CD4-positive, CD25-positive, alpha-beta regulatory T cell (primary cell): ENCODE measurements around the gene SPATA31D4. TPM values are rescaled to one million over a fixed set of nuclear protein-coding genes. Genes with fewer than 3 reads are reported as not detected.
"Not testable (repeated sequence)": the region's sequence is repeated elsewhere in the genome, so short reads cannot be mapped to it uniquely, and the experiment has no call there.

Source experiments
- ATAC-seq, 2 donors: fragments of 150-1000 bp; cut with Tn5 transposase; one replicate each; pipeline ENCODE4 v1.10.0; 2021; ENCODE audit warnings: low read depth in 2 of 2, moderate number of reproducible peaks in 2 of 2, moderate library complexity in 1 of 2
- DNase-seq, 3 donors: peaks; one replicate each; pipeline versions ENCODE4 v3.0.0 to v3.0.0-alpha.2; 2012 to 2022; ENCODE audit warnings: mixed read lengths in 1 of 3
- H3K27ac ChIP-seq: one replicate; pipeline ENCODE4 v1.7.0; 2013; ENCODE audit warnings: mild to moderate bottlenecking, low read length; ENCODE audit not compliant: insufficient read depth, poor library complexity, severe bottlenecking
- H3K27me3 ChIP-seq: one replicate; pipeline ENCODE4 v1.7.0; 2013; ENCODE audit warnings: low read length; ENCODE audit not compliant: control insufficient read depth, insufficient read depth
- H3K36me3 ChIP-seq: one replicate; pipeline ENCODE4 v1.7.0; 2013; ENCODE audit warnings: mild to moderate bottlenecking, low read length, moderate library complexity; ENCODE audit not compliant: control insufficient read depth, insufficient read depth
- H3K4me1 ChIP-seq: 2 replicates; pipeline ENCODE4 v1.7.0; 2013; ENCODE audit warnings: mild to moderate bottlenecking, low read length; ENCODE audit not compliant: insufficient read depth, control insufficient read depth, poor library complexity, severe bottlenecking
- H3K4me3 ChIP-seq: one replicate; pipeline ENCODE4 v1.7.0; 2013; ENCODE audit warnings: low read depth, mild to moderate bottlenecking, low read length, moderate library complexity
- H3K9me3 ChIP-seq, 2 experiments: 1 replicate in 1 of 2; 2 replicates in 1 of 2; pipeline ENCODE4 v1.7.0; 2013; ENCODE audit warnings: low read length in 2 of 2, mild to moderate bottlenecking in 1 of 2, moderate library complexity in 1 of 2; ENCODE audit not compliant: control insufficient read depth in 2 of 2
- H3K27ac Mint-ChIP-seq, 3 donors: one replicate each; pipeline ENCODE4 v1.8.0; 2020 to 2022; ENCODE audit warnings: mild to moderate bottlenecking in 3 of 3, mixed read lengths in 3 of 3, moderate library complexity in 2 of 3
- H3K27me3 Mint-ChIP-seq: one replicate; pipeline ENCODE4 v1.8.0; 2022; ENCODE audit warnings: mild to moderate bottlenecking, mixed read lengths
- H3K36me3 Mint-ChIP-seq: one replicate; pipeline ENCODE4 v1.8.0; 2020; ENCODE audit warnings: mixed read lengths
- H3K4me1 Mint-ChIP-seq, 4 donors: one replicate each; pipeline ENCODE4 v1.8.0; 2020 to 2022; ENCODE audit warnings: mixed read lengths in 4 of 4, mild to moderate bottlenecking in 1 of 4
- H3K4me3 Mint-ChIP-seq, 4 donors: one replicate each; pipeline ENCODE4 v1.8.0; 2020 to 2022; ENCODE audit warnings: mild to moderate bottlenecking in 4 of 4, mixed read lengths in 4 of 4, moderate library complexity in 3 of 4
- H3K9me3 Mint-ChIP-seq, 7 donors: one replicate each; pipeline ENCODE4 v1.8.0; 2020 to 2022; ENCODE audit warnings: mixed read lengths in 7 of 7, mild to moderate bottlenecking in 3 of 7, moderate library complexity in 2 of 7
- polyA plus RNA-seq, 4 donors: library from polyadenylated mRNA; unstranded; fragments of 300-500 nt; fragmentation: Illumina TruSeq; gene quantifications; one replicate each; pipeline ENCODE4 v1.2.3, GENCODE V29; 2021
- total RNA-seq: library from RNA; stranded (reverse); gene quantifications from one replicate; pipeline ENCODE4 v1.2.3, GENCODE V29; 2022

SPATA31D4 gene
- total RNA-seq (not detected), polyA plus RNA-seq (not detected)

GRCh38 chr9:81928305-81928704 lies at the start of gene SPATA31D4:
SPATA31D4 (plus strand) TSS chr9:81928428; CDS start chr9:81928514, 86 bp downstream.
- H3K9me3 ChIP-seq, H3K27ac Mint-ChIP-seq, H3K27ac ChIP-seq, H3K4me3 Mint-ChIP-seq, H3K27me3 Mint-ChIP-seq, H3K4me1 ChIP-seq, H3K36me3 Mint-ChIP-seq, H3K4me3 ChIP-seq, ATAC-seq, DNase-seq, H3K4me1 Mint-ChIP-seq, H3K27me3 ChIP-seq, H3K9me3 Mint-ChIP-seq, H3K36me3 ChIP-seq: not testable (repeated sequence)

- DNase-seq (no peak), ATAC-seq (no peak)
- no peaks in the 10 kb centered on the region for H3K4me1 ChIP-seq
- H3K9me3 ChIP-seq = no peaks in the 10 kb centered on the region
- H3K27ac ChIP-seq = no peak overlapping the region
- no peaks in the 10 kb centered on the region for H3K27me3 ChIP-seq
- no peak overlapping the region for H3K4me3 ChIP-seq
- no peaks in the 10 kb centered on the region for H3K27me3 Mint-ChIP-seq
- no peaks in the 10 kb centered on the region for H3K36me3 ChIP-seq
- H3K9me3 Mint-ChIP-seq = peaks cover 0 to 4% (median 0%) of the 10 kb centered on the region in 7 donors
- no peaks in the 10 kb centered on the region for H3K4me1 Mint-ChIP-seq
- no peak overlapping the region for H3K27ac Mint-ChIP-seq
- no peaks in the 10 kb centered on the region for H3K36me3 Mint-ChIP-seq
- H3K4me3 Mint-ChIP-seq = no peak overlapping the region
Observed at GRCh38 chr9:81878530-81878929, 49.7 kb upstream of the SPATA31D4 start.

- no peaks in the 10 kb centered on the region for H3K27me3 ChIP-seq
- ATAC-seq = no peak
- DNase-seq = no peak
- H3K4me3 ChIP-seq = no peak overlapping the region
- no peak overlapping the region for H3K27ac Mint-ChIP-seq
- H3K9me3 Mint-ChIP-seq = peaks cover 0 to 6% (median 0%) of the 10 kb centered on the region in 7 donors
- no peaks in the 10 kb centered on the region for H3K4me1 Mint-ChIP-seq
- no peak overlapping the region for H3K4me3 Mint-ChIP-seq
- no peaks in the 10 kb centered on the region for H3K36me3 ChIP-seq
- H3K27me3 Mint-ChIP-seq = no peaks in the 10 kb centered on the region
- H3K4me1 ChIP-seq = no peaks in the 10 kb centered on the region
- H3K9me3 ChIP-seq = no peaks in the 10 kb centered on the region
- H3K27ac ChIP-seq = no peak overlapping the region
- no peaks in the 10 kb centered on the region for H3K36me3 Mint-ChIP-seq
Observed at GRCh38 chr9:81879501-81879916, 48.7 kb upstream of the SPATA31D4 start.

GRCh38 chr9:81885602-81886001 lies 42.6 kb upstream of the SPATA31D4 start:
- no peaks in the 10 kb centered on the region for H3K9me3 ChIP-seq
- no peaks in the 10 kb centered on the region for H3K36me3 ChIP-seq
- DNase-seq = no peak
- H3K4me1 ChIP-seq = no peaks in the 10 kb centered on the region
- Mint-ChIP-seq H3K27ac (no peak overlapping the region), H3K27me3 (no peaks in the 10 kb centered on the region), H3K4me3 (no peak overlapping the region), H3K4me1 (no peaks in the 10 kb centered on the region), H3K36me3 (no peaks in the 10 kb centered on the region), H3K9me3 (peaks cover 0 to 5% (median 1%) of the 10 kb centered on the region in 7 donors)
- H3K27me3 ChIP-seq = no peaks in the 10 kb centered on the region
- H3K27ac ChIP-seq = no peak overlapping the region
- H3K4me3 ChIP-seq = no peak overlapping the region
- ATAC-seq = no peak

- no peaks in the 10 kb centered on the region for H3K4me1 Mint-ChIP-seq
- no peaks in the 10 kb centered on the region for H3K36me3 ChIP-seq
- H3K27me3 Mint-ChIP-seq = no peaks in the 10 kb centered on the region
- H3K9me3 Mint-ChIP-seq = peaks cover 0 to 9% (median 1%) of the 10 kb centered on the region in 7 donors
- H3K4me3 ChIP-seq = no peak overlapping the region
- no peak overlapping the region for H3K4me3 Mint-ChIP-seq
- no peaks in the 10 kb centered on the region for H3K27me3 ChIP-seq
- ATAC-seq (no peak), DNase-seq (no peak)
- no peaks in the 10 kb centered on the region for H3K36me3 Mint-ChIP-seq
- H3K4me1 ChIP-seq = no peaks in the 10 kb centered on the region
- H3K27ac Mint-ChIP-seq = no peak overlapping the region
- no peaks in the 10 kb centered on the region for H3K9me3 ChIP-seq
- H3K27ac ChIP-seq = no peak overlapping the region
Observed at GRCh38 chr9:81886665-81887064, 41.6 kb upstream of the SPATA31D4 start.

GRCh38 chr9:81890104-81890503 lies 38.1 kb upstream of the SPATA31D4 start:
- Mint-ChIP-seq H3K27ac (no peak overlapping the region), H3K27me3 (no peaks in the 10 kb centered on the region), H3K4me3 (no peak overlapping the region), H3K36me3 (no peaks in the 10 kb centered on the region), H3K4me1 (no peaks in the 10 kb centered on the region), H3K9me3 (peaks cover 0 to 14% (median 5%) of the 10 kb centered on the region in 7 donors)
- ATAC-seq = no peak
- Histone ChIP-seq H3K4me3 (no peak overlapping the region), H3K36me3 (no peaks in the 10 kb centered on the region), H3K27ac (no peak overlapping the region), H3K9me3 (no peaks in the 10 kb centered on the region), H3K27me3 (no peaks in the 10 kb centered on the region), H3K4me1 (no peaks in the 10 kb centered on the region)
- DNase-seq = no peak

- DNase-seq (no peak), ATAC-seq (no peak)
- Mint-ChIP-seq H3K36me3 (no peaks in the 10 kb centered on the region), H3K27me3 (no peaks in the 10 kb centered on the region), H3K4me1 (no peaks in the 10 kb centered on the region), H3K9me3 (peaks cover 0 to 14% (median 9%) of the 10 kb centered on the region in 7 donors), H3K4me3 (no peak overlapping the region), H3K27ac (no peak overlapping the region)
- no peaks in the 10 kb centered on the region for H3K27me3 ChIP-seq
- no peaks in the 10 kb centered on the region for H3K9me3 ChIP-seq
- no peaks in the 10 kb centered on the region for H3K4me1 ChIP-seq
- H3K27ac ChIP-seq = no peak overlapping the region
- no peak overlapping the region for H3K4me3 ChIP-seq
- no peaks in the 10 kb centered on the region for H3K36me3 ChIP-seq
Observed at GRCh38 chr9:81892440-81892839, 35.8 kb upstream of the SPATA31D4 start.

- H3K27ac Mint-ChIP-seq = no peak overlapping the region
- no peaks in the 10 kb centered on the region for H3K27me3 Mint-ChIP-seq
- H3K9me3 Mint-ChIP-seq = peaks cover 0 to 13% (median 7%) of the 10 kb centered on the region in 7 donors
- DNase-seq (no peak), ATAC-seq (no peak)
- no peaks in the 10 kb centered on the region for H3K36me3 ChIP-seq
- no peak overlapping the region for H3K27ac ChIP-seq
- H3K4me1 ChIP-seq = no peaks in the 10 kb centered on the region
- H3K36me3 Mint-ChIP-seq = no peaks in the 10 kb centered on the region
- H3K27me3 ChIP-seq = no peaks in the 10 kb centered on the region
- no peak overlapping the region for H3K4me3 Mint-ChIP-seq
- no peaks in the 10 kb centered on the region for H3K4me1 Mint-ChIP-seq
- no peak overlapping the region for H3K4me3 ChIP-seq
- H3K9me3 ChIP-seq = no peaks in the 10 kb centered on the region
Observed at GRCh38 chr9:81893929-81894328, 34.3 kb upstream of the SPATA31D4 start.
